HG02642 (cell line): ENCODE data around the gene ZNF845.
"Not testable (repeated sequence)": the region's sequence is repeated elsewhere in the genome, so short reads cannot be mapped to it uniquely, and the experiment has no call there.

ENCODE experiments used
- ATAC-seq: cut with Tn5 transposase; IDR thresholded peaks from one replicate; pipeline ENCODE4 v1.9.1; 2021; ENCODE audit warnings: mild to moderate bottlenecking; ENCODE audit not compliant: unreplicated experiment, poor library complexity

ZNF845 gene

DNA sequence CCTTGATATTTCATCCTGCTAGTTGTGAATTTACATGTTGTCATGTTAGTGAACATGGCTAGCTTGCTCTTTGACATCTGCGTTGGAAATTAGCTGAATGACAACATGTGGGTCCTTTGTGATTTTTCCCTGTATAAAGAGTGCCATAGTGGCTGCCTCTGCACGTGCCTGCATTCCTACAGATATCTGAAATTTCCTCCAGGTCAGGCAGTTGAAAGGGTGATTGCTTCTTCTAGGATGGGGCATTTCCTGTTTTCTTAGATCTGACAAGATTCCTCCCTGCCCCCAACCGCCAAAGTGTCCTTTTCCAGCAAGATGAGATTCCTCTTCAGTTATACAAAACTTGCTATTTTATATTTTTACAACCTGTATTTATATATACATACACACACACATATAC, 40.7 kb downstream of the ZNF845 start:
- no peak for ATAC-seq

DNA sequence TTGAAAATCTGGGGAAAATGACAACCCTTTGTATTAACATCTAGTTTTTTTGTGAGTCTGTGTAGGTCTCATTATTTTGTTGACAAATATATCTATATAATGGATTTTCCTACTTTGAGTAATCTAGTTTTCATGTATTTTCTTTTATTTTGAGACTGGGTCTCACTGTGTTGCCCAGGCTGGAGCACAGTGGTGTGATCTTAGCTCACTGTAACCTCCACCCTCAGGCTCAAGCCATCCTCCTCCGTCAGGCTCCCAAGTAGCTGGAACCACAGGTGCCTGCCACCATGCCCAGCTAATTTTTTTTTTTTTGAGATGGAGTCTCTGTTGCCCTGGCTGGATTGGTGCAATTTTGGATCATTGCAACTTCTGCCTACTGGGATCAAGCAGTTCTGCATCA, 41.2 kb downstream of the ZNF845 start:
- no peak for ATAC-seq

DNA sequence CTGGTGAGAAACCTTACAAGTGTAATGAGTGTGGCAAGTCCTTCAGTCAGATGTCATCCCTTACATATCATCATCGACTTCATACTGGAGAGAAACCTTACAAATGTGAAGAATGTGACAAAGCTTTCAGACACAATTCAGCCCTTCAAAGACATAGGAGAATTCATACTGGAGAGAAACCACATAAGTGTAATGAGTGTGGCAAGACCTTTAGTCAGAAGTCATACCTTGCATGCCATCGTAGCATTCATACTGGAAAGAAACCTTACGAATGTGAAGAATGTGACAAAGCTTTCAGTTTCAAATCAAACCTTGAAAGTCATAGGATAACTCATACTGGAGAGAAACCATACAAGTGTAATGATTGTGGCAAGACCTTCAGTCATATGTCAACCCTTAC, 47.8 kb downstream of the ZNF845 start:
- ATAC-seq = no peak

DNA sequence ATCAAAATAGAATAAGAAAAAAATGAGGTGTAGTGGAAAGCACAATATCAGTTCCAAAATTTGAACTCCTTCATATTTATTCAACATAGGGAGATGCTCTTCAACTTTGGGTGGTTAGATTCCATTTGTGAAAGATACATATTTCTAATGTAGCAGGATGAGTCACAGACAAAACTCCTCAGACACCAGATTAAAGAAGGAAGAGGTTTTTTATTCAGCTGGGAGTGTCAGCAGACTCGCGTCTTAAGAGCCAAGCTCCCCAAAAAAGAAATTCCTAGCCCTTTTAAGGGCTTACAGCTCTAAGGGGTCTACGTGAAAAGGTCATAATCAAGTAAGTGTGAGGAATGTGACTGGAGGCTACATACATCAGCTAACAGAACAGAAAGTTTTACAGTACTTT, 54.6 kb downstream of the ZNF845 start:
- ATAC-seq = no peak

DNA sequence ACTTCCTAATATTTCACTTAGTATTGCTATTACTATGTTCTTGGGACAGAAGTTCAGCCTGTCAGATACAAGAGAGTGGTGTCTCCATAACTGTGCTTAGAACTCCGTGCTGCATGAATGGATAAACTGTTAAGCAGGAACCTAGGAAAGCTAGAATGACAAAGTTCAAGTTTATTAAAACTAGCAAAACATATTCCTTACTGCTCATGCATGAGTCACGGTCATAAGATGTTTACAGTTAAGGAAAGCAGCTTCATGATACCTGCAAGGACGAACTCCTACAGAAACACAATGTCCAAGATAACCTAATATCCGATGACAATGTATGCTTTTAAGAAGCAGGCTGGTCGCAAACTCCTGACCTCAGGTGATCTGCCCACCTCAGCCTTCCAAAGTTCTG, 55.4 kb downstream of the ZNF845 start:
- ATAC-seq = no peak

DNA sequence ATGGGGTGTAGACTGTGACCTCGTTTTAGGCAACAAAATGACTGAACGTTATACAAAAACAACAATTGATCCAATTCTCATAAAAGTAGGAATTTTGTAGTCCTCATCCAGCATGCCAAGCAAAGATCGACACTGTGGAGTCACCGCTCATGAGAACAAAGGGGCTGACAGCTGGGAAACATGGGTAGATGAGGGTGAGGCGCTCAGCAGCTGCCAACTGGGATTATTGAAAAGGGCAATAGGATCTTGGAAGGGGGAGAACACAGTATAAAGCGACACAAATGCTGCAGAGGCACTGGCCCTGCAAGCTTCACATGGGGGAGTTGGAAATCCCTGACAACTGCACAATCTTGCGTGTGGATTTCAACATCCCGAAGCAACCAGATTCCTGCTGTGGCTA, 56.0 kb downstream of the ZNF845 start:
- ATAC-seq = no peak

DNA sequence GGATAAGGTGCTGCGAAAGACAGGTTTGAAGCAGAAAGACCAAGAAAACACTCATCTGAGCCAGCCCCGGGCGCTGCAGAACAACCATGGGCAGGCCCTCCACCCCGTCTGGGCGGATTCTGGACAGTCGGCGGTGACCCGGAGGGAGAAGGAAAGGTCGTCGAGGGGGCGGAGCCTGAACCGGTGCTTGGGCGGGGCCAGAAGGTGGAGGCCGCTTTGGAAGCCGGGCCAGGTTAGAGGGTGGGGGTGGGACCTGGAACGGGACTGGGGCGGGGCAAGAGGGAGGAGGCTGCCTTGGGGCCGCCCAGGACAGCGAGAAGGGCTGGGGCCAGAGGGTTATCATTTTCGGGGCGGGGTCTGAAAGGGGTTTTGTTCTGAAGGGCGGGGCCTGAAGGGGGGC, 56.4 kb downstream of the ZNF845 start:
- no peak for ATAC-seq

DNA sequence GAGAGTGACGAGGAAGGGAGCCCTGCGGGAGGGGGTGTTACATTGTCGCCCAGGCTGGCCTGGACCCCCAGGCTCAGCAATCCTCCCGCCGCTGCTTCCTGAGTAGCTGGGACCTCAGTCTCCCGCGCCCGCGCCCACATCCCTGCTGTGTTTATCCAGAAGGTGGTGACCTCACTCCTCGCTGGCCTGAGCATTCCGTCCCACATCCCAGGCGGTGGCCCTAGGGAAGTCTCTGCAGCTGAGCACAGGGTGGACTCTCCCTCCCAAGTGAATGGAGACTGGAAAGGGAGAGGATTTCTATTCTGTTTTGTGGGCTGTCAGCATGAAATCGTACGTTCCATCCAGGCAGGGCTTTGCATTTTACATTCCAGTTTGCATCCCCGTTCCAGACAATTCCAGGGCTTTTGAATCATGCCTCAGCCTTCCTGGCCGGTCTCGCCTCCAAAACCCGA, 61.0 kb downstream of the ZNF845 start:
- ATAC-seq = no peak

DNA sequence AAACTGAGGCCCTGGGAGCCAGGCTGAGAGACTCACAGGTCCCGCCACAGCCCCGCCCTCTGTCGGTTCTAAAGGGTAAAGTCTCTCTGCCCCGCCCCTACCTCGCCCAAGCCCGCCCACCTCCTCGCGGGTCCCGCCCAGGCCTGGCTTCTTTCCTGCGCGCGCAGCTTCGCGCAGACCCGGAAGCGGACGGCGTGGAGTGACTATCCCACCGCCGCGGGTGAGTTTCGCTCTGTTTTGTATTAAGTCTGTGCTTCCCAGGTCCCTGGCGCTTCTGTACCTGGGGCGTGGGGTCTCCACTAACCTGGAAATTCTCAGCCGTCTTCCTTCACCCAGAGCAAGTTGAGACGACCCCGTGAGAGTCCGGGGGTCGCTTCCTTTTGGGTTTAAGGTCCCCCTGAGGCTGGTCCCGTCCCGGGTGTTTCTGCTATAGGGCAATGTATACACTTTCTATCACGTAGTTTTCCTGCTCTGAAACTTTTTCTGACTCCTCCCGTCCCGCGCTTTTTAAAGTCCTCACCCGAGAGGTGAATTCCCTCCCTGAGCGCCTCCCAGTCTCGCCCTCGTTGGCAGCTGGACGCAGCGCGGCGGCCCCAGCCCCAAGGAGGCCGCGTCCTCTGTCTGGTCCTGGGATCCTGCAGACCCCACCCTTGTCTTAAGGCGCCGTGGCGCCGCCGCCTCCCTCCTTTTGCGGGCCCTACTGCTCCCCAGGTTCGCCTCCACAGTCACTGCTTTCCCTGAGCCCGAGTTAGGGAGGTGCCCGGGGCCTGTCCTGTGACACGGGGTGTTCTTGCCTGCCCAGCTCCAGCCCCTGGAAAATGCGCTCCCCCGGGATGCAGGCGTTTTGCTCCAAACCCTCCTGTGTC, 61.7 kb downstream of the ZNF845 start, which contains the start of gene ZNF765:
Gene ZNF765 (plus strand): TSS at position 176 of the 866 bp plus-strand sequence. CDS start 2,867 bp downstream, outside the sequence.
- peak; percentile 95 for ATAC-seq

DNA sequence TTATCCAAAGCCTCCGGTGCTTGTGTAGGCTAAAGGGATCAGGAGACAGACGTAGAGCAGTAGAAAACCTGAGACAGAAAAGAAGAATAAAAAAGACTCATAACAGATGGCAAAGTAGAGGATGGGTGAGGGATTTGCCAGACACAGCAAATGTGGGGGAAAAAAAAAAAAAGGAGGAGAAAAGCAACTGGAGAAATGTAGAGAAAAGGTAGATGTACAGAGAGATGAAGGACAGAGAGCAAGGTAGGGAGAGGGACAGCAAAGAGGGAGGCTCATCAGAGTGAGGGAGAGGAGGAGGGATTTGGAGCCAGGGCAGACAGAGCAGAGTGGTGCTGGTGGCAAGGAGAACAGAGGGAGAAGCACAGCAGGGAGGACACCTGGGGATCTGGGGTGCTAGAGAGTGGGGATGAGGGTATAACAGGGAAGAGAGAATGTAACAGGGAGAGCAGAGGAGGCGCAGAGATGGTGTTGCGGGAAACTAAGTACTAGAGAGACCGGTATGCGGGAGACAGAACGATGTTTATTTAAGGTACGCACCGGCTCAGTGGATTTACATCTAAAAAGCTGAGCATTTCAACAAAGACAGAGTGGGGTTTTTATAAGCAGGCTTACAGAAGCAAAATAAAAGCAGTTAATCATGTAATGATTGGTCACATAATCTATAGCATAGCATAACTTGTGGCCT, 62.4 kb downstream of the ZNF845 start:
- ATAC-seq = not testable (repeated sequence)

DNA sequence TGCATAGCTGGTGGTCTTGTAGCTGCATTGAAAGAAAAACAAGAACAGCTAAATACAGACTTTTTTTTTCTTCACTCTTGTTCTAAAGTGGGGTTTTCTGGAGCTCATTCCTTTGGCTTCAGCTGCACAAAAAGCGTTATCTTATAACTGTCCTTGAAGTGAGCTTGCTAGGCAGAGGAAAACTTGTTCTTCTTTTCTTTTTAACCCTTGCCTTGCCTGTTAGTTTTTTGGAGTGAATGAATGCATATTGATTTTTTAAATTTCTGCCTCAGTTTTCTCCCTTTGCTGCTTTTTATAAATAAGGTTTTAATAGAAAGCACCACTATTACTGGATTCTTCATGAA, 62.9 kb downstream of the ZNF845 start:
- no peak for ATAC-seq

DNA sequence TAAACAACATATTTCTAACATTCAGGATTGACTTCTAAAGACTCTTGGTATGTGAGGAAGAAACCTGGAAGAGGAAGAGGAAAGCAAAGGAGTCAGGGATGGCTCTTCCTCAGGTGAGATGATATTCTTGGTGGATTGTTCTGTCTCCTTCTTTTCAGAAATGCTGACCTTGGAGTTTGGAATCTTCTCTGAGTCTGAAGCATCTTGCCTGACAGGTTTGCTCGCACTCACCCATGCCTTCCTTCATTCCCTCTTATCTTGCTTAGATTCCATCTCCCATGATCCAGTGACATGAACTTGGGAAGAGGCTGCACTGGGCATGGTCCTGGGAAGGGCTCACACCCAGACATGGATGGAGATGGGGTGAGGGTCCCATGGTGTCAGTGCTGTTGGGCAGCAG, 64.4 kb downstream of the ZNF845 start:
- ATAC-seq = not testable (repeated sequence)
